ENCODE data around the gene GSTA4. TPM values are rescaled to one million over a fixed set of nuclear protein-coding genes. Genes with fewer than 3 reads are reported as not detected.

The GSTA4 gene
- total and polyA plus RNA-seq, 4 donors, result 7.9 to 22.7 (median 16.8) TPM

DNA sequence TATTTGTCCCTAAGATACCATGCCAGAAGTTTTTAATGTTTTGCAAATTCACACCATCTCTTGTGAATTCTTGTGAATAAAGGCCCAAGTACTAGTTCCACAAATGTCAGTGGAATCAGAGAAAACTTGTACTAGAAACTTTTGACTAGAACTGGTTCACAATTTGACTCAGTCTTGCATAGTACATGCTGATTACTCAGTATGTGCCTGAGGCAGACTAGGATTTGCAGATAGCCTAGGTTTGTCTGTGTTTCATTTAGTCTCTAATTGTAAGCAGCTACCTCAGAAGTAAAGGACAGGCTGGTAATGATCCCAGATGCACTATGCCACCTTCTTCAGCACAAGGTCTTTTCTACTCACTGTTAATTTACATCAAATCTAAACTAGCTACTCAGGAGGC is 34.2 kb upstream of the GSTA4 start:
- Histone ChIP-seq H3K36me3 (ENCODE audit: control insufficient read depth in 4 of 4, insufficient read depth in 3 of 4, low read depth in 1 of 4, low read length in 3 of 4) (peaks cover 7 to 42% (median 21%) of the 10 kb centered on the region in 4 donors), H3K9ac (ENCODE audit: low read depth in 1 of 2, low read length in 2 of 2) (no peak overlapping the region), H3K4me1 (ENCODE audit: control insufficient read depth in 4 of 4, insufficient read depth in 4 of 4, low read length in 3 of 4) (no peaks in the 10 kb centered on the region), H3K27ac (ENCODE audit: low read depth in 1 of 2, low read length in 2 of 2) (no peak overlapping the region), H3K9me3 (ENCODE audit: control insufficient read depth in 4 of 4, low read length in 3 of 4) (no peaks in the 10 kb centered on the region), H3K27me3 (ENCODE audit: control insufficient read depth in 4 of 4, insufficient read depth in 4 of 4, low read length in 3 of 4) (no peaks in the 10 kb centered on the region), H3K4me3 (ENCODE audit: low read depth in 1 of 3, low read length in 3 of 3) (no peak overlapping the region)
- no peak for DNase-seq (ENCODE audit: low spot score)
- TF ChIP-seq, protein P1, sequence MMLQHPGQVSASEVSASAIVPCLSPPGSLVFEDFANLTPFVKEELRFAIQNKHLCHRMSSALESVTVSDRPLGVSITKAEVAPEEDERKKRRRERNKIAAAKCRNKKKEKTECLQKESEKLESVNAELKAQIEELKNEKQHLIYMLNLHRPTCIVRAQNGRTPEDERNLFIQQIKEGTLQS (IDR thresholded peaks at IDR 0.05), result no peak
- TF ChIP-seq EGR1 (IDR thresholded peaks at IDR 0.05; ENCODE audit: low read depth in 2 of 2) (no peak), NR2F2 (IDR thresholded peaks at IDR 0.05) (no peak), RAD21 (IDR thresholded peaks at IDR 0.05) (no peak), YY1 (IDR thresholded peaks at IDR 0.05) (no peak), JUND (IDR thresholded peaks at IDR 0.05) (no peak), GABPA (IDR thresholded peaks at IDR 0.05 in 1 of 2, conservative IDR thresholded peaks at IDR 0.05 in 1 of 2) (no peak), RXRA (IDR thresholded peaks at IDR 0.05) (no peak), TAF1 (conservative IDR thresholded peaks at IDR 0.05) (no peak), SP1 (IDR thresholded peaks at IDR 0.05) (no peak), FOXA2 (IDR thresholded peaks at IDR 0.05) (no peak), HNF4A (conservative IDR thresholded peaks at IDR 0.05) (no peak), FOXA1 (IDR thresholded peaks at IDR 0.05) (no peak)
- TF ChIP-seq, protein P2, sequence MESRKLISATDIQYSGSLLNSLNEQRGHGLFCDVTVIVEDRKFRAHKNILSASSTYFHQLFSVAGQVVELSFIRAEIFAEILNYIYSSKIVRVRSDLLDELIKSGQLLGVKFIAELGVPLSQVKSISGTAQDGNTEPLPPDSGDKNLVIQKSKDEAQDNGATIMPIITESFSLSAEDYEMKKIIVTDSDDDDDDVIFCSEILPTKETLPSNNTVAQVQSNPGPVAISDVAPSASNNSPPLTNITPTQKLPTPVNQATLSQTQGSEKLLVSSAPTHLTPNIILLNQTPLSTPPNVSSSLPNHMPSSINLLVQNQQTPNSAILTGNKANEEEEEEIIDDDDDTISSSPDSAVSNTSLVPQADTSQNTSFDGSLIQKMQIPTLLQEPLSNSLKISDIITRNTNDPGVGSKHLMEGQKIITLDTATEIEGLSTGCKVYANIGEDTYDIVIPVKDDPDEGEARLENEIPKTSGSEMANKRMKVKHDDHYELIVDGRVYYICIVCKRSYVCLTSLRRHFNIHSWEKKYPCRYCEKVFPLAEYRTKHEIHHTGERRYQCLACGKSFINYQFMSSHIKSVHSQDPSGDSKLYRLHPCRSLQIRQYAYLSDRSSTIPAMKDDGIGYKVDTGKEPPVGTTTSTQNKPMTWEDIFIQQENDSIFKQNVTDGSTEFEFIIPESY (IDR thresholded peaks at IDR 0.05), result no peak
- TF ChIP-seq, protein P3, sequence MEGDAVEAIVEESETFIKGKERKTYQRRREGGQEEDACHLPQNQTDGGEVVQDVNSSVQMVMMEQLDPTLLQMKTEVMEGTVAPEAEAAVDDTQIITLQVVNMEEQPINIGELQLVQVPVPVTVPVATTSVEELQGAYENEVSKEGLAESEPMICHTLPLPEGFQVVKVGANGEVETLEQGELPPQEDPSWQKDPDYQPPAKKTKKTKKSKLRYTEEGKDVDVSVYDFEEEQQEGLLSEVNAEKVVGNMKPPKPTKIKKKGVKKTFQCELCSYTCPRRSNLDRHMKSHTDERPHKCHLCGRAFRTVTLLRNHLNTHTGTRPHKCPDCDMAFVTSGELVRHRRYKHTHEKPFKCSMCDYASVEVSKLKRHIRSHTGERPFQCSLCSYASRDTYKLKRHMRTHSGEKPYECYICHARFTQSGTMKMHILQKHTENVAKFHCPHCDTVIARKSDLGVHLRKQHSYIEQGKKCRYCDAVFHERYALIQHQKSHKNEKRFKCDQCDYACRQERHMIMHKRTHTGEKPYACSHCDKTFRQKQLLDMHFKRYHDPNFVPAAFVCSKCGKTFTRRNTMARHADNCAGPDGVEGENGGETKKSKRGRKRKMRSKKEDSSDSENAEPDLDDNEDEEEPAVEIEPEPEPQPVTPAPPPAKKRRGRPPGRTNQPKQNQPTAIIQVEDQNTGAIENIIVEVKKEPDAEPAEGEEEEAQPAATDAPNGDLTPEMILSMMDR (IDR thresholded peaks at IDR 0.05; ENCODE audit: low read depth, low read length, missing input control), result no peak
- TF ChIP-seq, protein P4, sequence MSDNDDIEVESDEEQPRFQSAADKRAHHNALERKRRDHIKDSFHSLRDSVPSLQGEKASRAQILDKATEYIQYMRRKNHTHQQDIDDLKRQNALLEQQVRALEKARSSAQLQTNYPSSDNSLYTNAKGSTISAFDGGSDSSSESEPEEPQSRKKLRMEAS (IDR thresholded peaks at IDR 0.05), result no peak
- TF ChIP-seq, protein P5, sequence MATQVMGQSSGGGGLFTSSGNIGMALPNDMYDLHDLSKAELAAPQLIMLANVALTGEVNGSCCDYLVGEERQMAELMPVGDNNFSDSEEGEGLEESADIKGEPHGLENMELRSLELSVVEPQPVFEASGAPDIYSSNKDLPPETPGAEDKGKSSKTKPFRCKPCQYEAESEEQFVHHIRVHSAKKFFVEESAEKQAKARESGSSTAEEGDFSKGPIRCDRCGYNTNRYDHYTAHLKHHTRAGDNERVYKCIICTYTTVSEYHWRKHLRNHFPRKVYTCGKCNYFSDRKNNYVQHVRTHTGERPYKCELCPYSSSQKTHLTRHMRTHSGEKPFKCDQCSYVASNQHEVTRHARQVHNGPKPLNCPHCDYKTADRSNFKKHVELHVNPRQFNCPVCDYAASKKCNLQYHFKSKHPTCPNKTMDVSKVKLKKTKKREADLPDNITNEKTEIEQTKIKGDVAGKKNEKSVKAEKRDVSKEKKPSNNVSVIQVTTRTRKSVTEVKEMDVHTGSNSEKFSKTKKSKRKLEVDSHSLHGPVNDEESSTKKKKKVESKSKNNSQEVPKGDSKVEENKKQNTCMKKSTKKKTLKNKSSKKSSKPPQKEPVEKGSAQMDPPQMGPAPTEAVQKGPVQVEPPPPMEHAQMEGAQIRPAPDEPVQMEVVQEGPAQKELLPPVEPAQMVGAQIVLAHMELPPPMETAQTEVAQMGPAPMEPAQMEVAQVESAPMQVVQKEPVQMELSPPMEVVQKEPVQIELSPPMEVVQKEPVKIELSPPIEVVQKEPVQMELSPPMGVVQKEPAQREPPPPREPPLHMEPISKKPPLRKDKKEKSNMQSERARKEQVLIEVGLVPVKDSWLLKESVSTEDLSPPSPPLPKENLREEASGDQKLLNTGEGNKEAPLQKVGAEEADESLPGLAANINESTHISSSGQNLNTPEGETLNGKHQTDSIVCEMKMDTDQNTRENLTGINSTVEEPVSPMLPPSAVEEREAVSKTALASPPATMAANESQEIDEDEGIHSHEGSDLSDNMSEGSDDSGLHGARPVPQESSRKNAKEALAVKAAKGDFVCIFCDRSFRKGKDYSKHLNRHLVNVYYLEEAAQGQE (IDR thresholded peaks at IDR 0.05), result no peak

DNA sequence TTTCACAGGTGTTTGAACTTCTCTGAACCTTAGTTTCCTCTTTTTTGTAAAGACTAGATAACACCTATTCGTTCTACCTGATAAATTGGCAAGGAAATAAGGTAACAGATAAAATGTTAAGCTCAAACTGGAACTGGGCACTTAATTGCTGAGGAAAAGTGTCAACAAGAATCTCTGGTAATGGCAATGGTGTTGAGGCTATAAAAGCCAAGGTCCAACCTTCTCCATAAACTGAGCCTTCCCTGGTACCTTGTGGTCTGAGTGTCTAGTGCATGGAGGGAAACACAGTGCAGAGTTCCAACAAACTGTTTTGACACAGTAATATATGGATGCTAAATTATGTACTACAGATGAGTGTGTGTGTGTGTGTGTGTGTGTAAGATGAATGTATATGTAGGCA is 33.4 kb upstream of the GSTA4 start:
- no peak for DNase-seq (ENCODE audit: low spot score)
- Histone ChIP-seq H3K4me3 (ENCODE audit: low read depth in 1 of 3, low read length in 3 of 3) (no peak overlapping the region), H3K36me3 (ENCODE audit: control insufficient read depth in 4 of 4, insufficient read depth in 3 of 4, low read depth in 1 of 4, low read length in 3 of 4) (peaks cover 7 to 39% (median 20%) of the 10 kb centered on the region in 4 donors), H3K9ac (ENCODE audit: low read depth in 1 of 2, low read length in 2 of 2) (no peak overlapping the region), H3K4me1 (ENCODE audit: control insufficient read depth in 4 of 4, insufficient read depth in 4 of 4, low read length in 3 of 4) (no peaks in the 10 kb centered on the region), H3K27ac (ENCODE audit: low read depth in 1 of 2, low read length in 2 of 2) (no peak overlapping the region), H3K27me3 (ENCODE audit: control insufficient read depth in 4 of 4, insufficient read depth in 4 of 4, low read length in 3 of 4) (no peaks in the 10 kb centered on the region), H3K9me3 (ENCODE audit: control insufficient read depth in 4 of 4, low read length in 3 of 4) (no peaks in the 10 kb centered on the region)
- 76% methylated on average over 1 of the region's 1 CpG for WGBS
- TF ChIP-seq HNF4A (conservative IDR thresholded peaks at IDR 0.05), result no peak
- no peak for TF ChIP-seq YY1 (IDR thresholded peaks at IDR 0.05)
- no peak for TF ChIP-seq FOXA1 (IDR thresholded peaks at IDR 0.05)
- no peak for TF ChIP-seq RAD21 (IDR thresholded peaks at IDR 0.05)
- no peak for TF ChIP-seq SP1 (IDR thresholded peaks at IDR 0.05)
- no peak for TF ChIP-seq FOXA2 (IDR thresholded peaks at IDR 0.05)
- no peak for TF ChIP-seq RXRA (IDR thresholded peaks at IDR 0.05)
- TF ChIP-seq, protein P2 (IDR thresholded peaks at IDR 0.05), result no peak
- no peak for TF ChIP-seq GABPA (IDR thresholded peaks at IDR 0.05 in 1 of 2, conservative IDR thresholded peaks at IDR 0.05 in 1 of 2)
- TF ChIP-seq, protein P1 (IDR thresholded peaks at IDR 0.05), result no peak
- TF ChIP-seq NR2F2 (IDR thresholded peaks at IDR 0.05), result no peak
- no peak for TF ChIP-seq JUND (IDR thresholded peaks at IDR 0.05)
- no peak for TF ChIP-seq EGR1 (IDR thresholded peaks at IDR 0.05; ENCODE audit: low read depth in 2 of 2)
